H9 (cell line): ENCODE data around the gene MX1. TPM values are rescaled to one million over a fixed set of nuclear protein-coding genes. Genes with fewer than 3 reads are reported as not detected.

Experiments
- DNase-seq: peaks from one replicate; pipeline ENCODE4 v3.0.0-alpha.2; 2017
- H2AFZ ChIP-seq: one replicate; pipeline ENCODE4 v1.6.1; 2013; ENCODE audit warnings: mild to moderate bottlenecking, low read length, control low read depth, moderate library complexity
- H2AK5ac ChIP-seq: 2 replicates; pipeline ENCODE4 v1.6.1; 2013; ENCODE audit warnings: low read length, control low read depth, mixed read lengths; ENCODE audit not compliant: insufficient read length
- H2BK120ac ChIP-seq: one replicate; pipeline ENCODE4 v1.6.1; 2013; ENCODE audit warnings: low read depth, mild to moderate bottlenecking, low read length, control low read depth, inconsistent platforms; ENCODE audit not compliant: poor library complexity, severe bottlenecking
- H2BK12ac ChIP-seq: 2 replicates; pipeline ENCODE4 v1.6.1; 2013; ENCODE audit warnings: low read length, control low read depth, mixed read lengths, low read depth; ENCODE audit not compliant: insufficient read length
- H2BK15ac ChIP-seq: 2 replicates; pipeline ENCODE4 v1.6.1; 2013; ENCODE audit warnings: low read depth, low read length, control low read depth
- H2BK20ac ChIP-seq: one replicate; pipeline ENCODE4 v1.6.1; 2013; ENCODE audit warnings: low read depth, mild to moderate bottlenecking, low read length, control low read depth, inconsistent platforms; ENCODE audit not compliant: poor library complexity, severe bottlenecking
- H2BK5ac ChIP-seq: 2 replicates; pipeline ENCODE4 v1.6.1; 2013; ENCODE audit warnings: low read length, control low read depth, mixed read lengths; ENCODE audit not compliant: insufficient read length
- H3K14ac ChIP-seq: 2 replicates; pipeline ENCODE4 v1.6.1; 2013; ENCODE audit warnings: low read length, control low read depth; ENCODE audit not compliant: insufficient read depth
- H3K18ac ChIP-seq: 2 replicates; pipeline ENCODE4 v1.6.1; 2013; ENCODE audit warnings: low read depth, mild to moderate bottlenecking, mixed read lengths, low read length, control low read depth; ENCODE audit not compliant: insufficient read length
- H3K23ac ChIP-seq: 2 replicates; pipeline ENCODE4 v1.6.1; 2013; ENCODE audit warnings: low read length, control low read depth, mixed read lengths, low read depth; ENCODE audit not compliant: insufficient read length
- H3K23me2 ChIP-seq: 2 replicates; pipeline ENCODE4 v1.6.1; 2013; ENCODE audit warnings: low read depth, mild to moderate bottlenecking, mixed read lengths, low read length, control low read depth; ENCODE audit not compliant: insufficient read length, poor library complexity, severe bottlenecking
- H3K27ac ChIP-seq: 2 replicates; pipeline ENCODE4 v1.5.1; 2013; ENCODE audit warnings: low read length, control low read depth, mixed read lengths, low read depth; ENCODE audit not compliant: insufficient read length
- H3K27me3 ChIP-seq: 2 replicates; pipeline ENCODE4 v1.6.1; 2013; ENCODE audit warnings: low read length, control low read depth, inconsistent platforms; ENCODE audit not compliant: insufficient read depth
- H3K4ac ChIP-seq: 2 replicates; pipeline ENCODE4 v1.6.1; 2013; ENCODE audit warnings: low read depth, mild to moderate bottlenecking, control low read depth, inconsistent platforms, low read length, moderate library complexity
- H3K4me1 ChIP-seq: 2 replicates; pipeline ENCODE4 v1.6.1; 2013; ENCODE audit warnings: low read length, control low read depth, inconsistent platforms; ENCODE audit not compliant: insufficient read depth
- H3K4me2 ChIP-seq: 2 replicates; pipeline ENCODE4 v1.6.1; 2013; ENCODE audit warnings: low read length, control low read depth, mixed read lengths; ENCODE audit not compliant: insufficient read length, insufficient read depth
- H3K56ac ChIP-seq: 2 replicates; pipeline ENCODE4 v1.6.1; 2013; ENCODE audit warnings: low read depth, mild to moderate bottlenecking, mixed read lengths, low read length, control low read depth; ENCODE audit not compliant: insufficient read length
- H3K79me1 ChIP-seq: 2 replicates; pipeline ENCODE4 v1.6.1; 2013; ENCODE audit warnings: low read depth, mild to moderate bottlenecking, moderate library complexity, low read length, control low read depth, inconsistent platforms; ENCODE audit not compliant: insufficient read depth, poor library complexity, severe bottlenecking
- H3K79me2 ChIP-seq: 2 replicates; pipeline ENCODE4 v1.6.1; 2013; ENCODE audit warnings: low read length, control low read depth, inconsistent platforms; ENCODE audit not compliant: insufficient read depth
- H3K9ac ChIP-seq: 2 replicates; pipeline ENCODE4 v1.6.1; 2013; ENCODE audit warnings: low read length, control low read depth, mixed read lengths; ENCODE audit not compliant: insufficient read length; ENCODE audit errors: extremely low read depth
- H3K9me3 ChIP-seq: one replicate; pipeline ENCODE4 v1.6.1; 2013; ENCODE audit warnings: low read depth, low read length, inconsistent platforms; ENCODE audit not compliant: control insufficient read depth
- H3T11ph ChIP-seq: one replicate; pipeline ENCODE4 v1.6.1; 2013; ENCODE audit warnings: mild to moderate bottlenecking, low read length, control low read depth, inconsistent platforms
- H4K20me1 ChIP-seq: one replicate; pipeline ENCODE4 v1.6.1; 2013; ENCODE audit not compliant: control insufficient read depth, insufficient read length, insufficient read depth
- H4K5ac ChIP-seq: 2 replicates; pipeline ENCODE4 v1.6.1; 2013; ENCODE audit warnings: low read depth, mild to moderate bottlenecking, mixed read lengths, low read length, control low read depth; ENCODE audit not compliant: insufficient read length
- H4K8ac ChIP-seq: replicated peaks from 2 replicates; pipeline ENCODE4 v1.6.1; 2013; ENCODE audit warnings: low read length, control low read depth, mixed read lengths, low read depth; ENCODE audit not compliant: insufficient read length
- H4K91ac ChIP-seq: 2 replicates; pipeline ENCODE4 v1.6.1; 2013; ENCODE audit warnings: low read depth, mild to moderate bottlenecking, moderate library complexity, mixed read lengths, low read length, control low read depth; ENCODE audit not compliant: insufficient read length
- H3K27ac Mint-ChIP-seq, 3 experiments: 2 replicates in 2 of 3; 3 replicates in 1 of 3; pipeline ENCODE4 v1.8.0; 2020 to 2021; ENCODE audit warnings: mixed read lengths in 3 of 3, mild to moderate bottlenecking in 1 of 3, moderate library complexity in 1 of 3
- H3K27me3 Mint-ChIP-seq: 2 replicates; pipeline ENCODE4 v1.8.0; 2021; ENCODE audit warnings: low read depth, mild to moderate bottlenecking, moderate library complexity, mixed read lengths
- H3K36me3 Mint-ChIP-seq, 3 experiments: 2 replicates in 2 of 3; 3 replicates in 1 of 3; pipeline ENCODE4 v1.8.0; 2020 to 2021; ENCODE audit warnings: low read depth in 3 of 3, mixed read lengths in 3 of 3; ENCODE audit not compliant: insufficient read depth in 1 of 3
- H3K4me1 Mint-ChIP-seq, 2 experiments: 2 replicates each; pipeline ENCODE4 v1.8.0; 2020; ENCODE audit warnings: mixed read lengths in 2 of 2
- H3K4me3 Mint-ChIP-seq, 2 experiments: 2 replicates in 1 of 2; 3 replicates in 1 of 2; pipeline ENCODE4 v1.8.0; 2020 to 2021; ENCODE audit warnings: mild to moderate bottlenecking in 2 of 2, mixed read lengths in 2 of 2, moderate library complexity in 1 of 2
- H3K9me3 Mint-ChIP-seq, 2 experiments: 2 replicates in 1 of 2; 3 replicates in 1 of 2; pipeline ENCODE4 v1.8.0; 2020; ENCODE audit warnings: mild to moderate bottlenecking in 2 of 2, mixed read lengths in 2 of 2, moderate library complexity in 1 of 2
- CTCF ChIP-seq: fragments of 200-600 bp; sonication (generic); conservative IDR thresholded peaks from 3 replicates; pipeline ENCODE4 v1.8.0; 2021; ENCODE audit warnings: antibody characterized with exemption, mild to moderate bottlenecking
- WGBS: extraction: QIAGEN DNeasy Blood & Tissue Kit; methylation state at CpG from one replicate; pipeline ENCODE4 v1.1.7; 2013; ENCODE audit warnings: missing lambda C conversion rate, low lambda C conversion rate, mixed read lengths; ENCODE audit not compliant: insufficient read length; ENCODE audit errors: extremely low coverage; 5-methylcytosine and 5-hydroxymethylcytosine counted together
- total RNA-seq: library from RNA; stranded (reverse); gene quantifications from 2 replicates; pipeline ENCODE4 v1.2.1, GENCODE V29; 2021

Gene MX1
- total RNA-seq, 1 experiment from 2014 or later = 6.3 TPM

GRCh38 chr21:41402796-41403195 lies 23.2 kb upstream of the MX1 start:
- Mint-ChIP-seq H3K27me3 (peaks cover 2% of the 10 kb centered on the region), H3K36me3 (peaks cover 0 to 7% (median 0%) of the 10 kb centered on the region in 3 experiments; a peak in 2 of 7 replicates), H3K9me3 (no peaks in the 10 kb centered on the region; a peak in 1 of 5 replicates), H3K27ac (no peak overlapping the region), H3K4me1 (no peaks in the 10 kb centered on the region), H3K4me3 (no peak overlapping the region)
- Histone ChIP-seq H3K14ac (no peak overlapping the region; the same call in 1 of the 2 replicates), H2BK12ac (no peak overlapping the region), H3K23me2 (no peaks in the 10 kb centered on the region), H3K4me2 (no peak overlapping the region), H2AK5ac (no peak overlapping the region), H2AFZ (no peak overlapping the region), H3K18ac (no peak overlapping the region), H3K56ac (no peak overlapping the region), H3K79me1 (no peaks in the 10 kb centered on the region), H3K4me1 (no peaks in the 10 kb centered on the region), H3K79me2 (no peaks in the 10 kb centered on the region), H4K5ac (no peak overlapping the region), H2BK5ac (no peak overlapping the region), H3K9ac (no peak overlapping the region), H3K4ac (no peak overlapping the region), H4K91ac (no peak overlapping the region), H4K20me1 (no peaks in the 10 kb centered on the region), H3T11ph (no peak overlapping the region), H3K9me3 (no peaks in the 10 kb centered on the region), H2BK15ac (no peak overlapping the region), H3K23ac (no peak overlapping the region), H4K8ac (no peak overlapping the region), H2BK120ac (no peak overlapping the region), H2BK20ac (no peak overlapping the region), H3K27ac (no peak overlapping the region), H3K27me3 (no peaks in the 10 kb centered on the region)
- no CpG with 5 or more reads among the region's 10 CpGs for WGBS
- no peak for TF ChIP-seq CTCF
- peak; percentile 17 for DNase-seq
